ENCODE data around the gene NTN4.
"Not testable (repeated sequence)": the region's sequence is repeated elsewhere in the genome, so short reads cannot be mapped to it uniquely, and the experiment has no call there.

NTN4 gene

DNA sequence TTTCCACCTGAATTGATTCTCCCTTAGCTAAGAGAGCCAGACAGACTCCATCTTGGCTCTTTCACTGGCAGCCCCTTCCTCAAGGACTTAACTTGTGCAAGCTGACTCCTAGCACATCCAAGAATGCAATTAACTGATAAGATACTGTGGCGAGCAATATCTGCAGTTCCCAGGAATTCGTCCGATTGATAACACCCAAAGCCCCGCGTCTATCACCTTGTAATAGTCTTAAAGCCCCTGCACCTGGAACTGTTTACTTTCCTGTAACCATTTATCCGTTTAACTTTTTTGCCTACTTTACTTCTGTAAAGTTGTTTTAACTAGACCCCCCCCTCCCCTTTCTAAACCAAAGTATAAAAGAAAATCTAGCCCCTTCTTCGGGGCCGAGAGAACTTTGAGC lies 44.5 kb downstream of the NTN4 start:
- not testable (repeated sequence) for DNase-seq

DNA sequence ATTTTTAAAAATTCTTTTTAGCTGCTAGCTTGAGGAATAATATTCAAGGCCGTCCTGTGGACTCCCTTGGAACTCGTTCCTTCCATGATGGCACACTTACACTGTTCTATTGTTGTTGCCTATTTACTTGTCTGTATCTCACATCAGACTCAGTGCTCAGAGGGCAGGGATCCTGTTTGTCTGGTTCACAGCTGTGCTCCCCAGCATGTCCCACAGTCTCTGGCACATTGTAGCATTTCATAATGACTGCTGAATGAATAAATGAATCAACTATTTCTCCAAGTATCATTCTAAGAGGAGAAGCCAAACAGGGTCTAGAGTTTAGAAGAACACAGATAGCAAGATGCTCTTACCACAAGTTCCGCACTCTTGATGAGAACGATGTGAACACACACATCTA lies 48.0 kb downstream of the NTN4 start:
- no peak for DNase-seq

GRCh38 chr12:95741635-95742034 lies 48.9 kb downstream of the NTN4 start:
- no peak for DNase-seq

DNA sequence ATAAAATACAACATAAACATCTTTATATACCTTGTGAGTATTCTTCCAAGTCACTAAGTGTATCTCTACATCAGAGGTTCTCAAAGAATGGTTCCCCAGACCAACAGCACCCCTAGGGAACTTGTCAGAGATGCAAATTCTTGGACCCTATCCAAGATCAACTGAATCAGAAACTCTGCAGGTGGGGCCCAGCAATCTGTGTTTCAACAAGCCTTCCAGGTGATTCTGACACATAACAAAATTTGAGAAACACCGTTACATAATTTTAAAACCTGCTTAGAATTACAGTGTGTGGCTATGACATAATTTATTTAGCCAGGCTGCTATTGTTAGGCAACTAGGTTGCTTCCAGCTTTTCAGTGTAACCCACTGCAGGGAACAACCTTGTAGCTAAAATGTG lies 49.8 kb downstream of the NTN4 start:
- DNase-seq: no peak

DNA sequence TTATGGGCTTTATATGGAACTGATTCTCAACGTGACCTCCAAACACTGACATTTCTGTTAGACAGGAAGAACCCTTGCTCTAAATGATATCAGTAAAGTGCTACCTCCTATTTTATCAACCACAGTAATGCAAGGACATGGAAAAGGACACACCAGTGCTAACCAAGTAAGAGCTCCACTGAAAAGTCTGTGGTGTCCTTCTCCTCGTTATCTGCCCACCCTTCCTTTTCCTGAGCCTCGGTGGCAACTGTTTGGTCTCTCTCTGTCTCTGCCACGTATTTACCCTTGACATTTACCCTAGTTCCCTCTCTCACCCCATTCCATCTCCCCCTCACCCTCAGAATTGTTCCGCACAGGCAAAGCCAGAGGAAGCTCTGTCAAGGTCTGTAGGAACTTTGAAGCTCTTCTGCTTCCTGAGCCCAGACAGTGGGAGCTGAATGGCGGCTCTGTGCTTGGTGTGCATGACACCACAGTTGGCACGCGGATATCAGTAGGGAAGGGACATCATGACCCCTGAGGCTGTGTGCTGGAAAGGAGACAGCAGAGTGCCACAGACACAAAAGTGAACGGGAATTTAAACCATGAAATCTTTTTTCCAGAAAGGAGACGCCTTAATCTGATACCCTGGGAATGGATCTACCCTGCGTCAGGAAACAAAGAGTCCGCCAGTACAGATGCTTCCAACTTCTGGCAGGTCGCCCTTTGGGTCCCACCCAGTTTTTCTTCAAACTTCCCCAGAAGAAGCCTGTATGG lies 50.8 kb downstream of the NTN4 start:
- DNase-seq: peak; percentile 63

DNA sequence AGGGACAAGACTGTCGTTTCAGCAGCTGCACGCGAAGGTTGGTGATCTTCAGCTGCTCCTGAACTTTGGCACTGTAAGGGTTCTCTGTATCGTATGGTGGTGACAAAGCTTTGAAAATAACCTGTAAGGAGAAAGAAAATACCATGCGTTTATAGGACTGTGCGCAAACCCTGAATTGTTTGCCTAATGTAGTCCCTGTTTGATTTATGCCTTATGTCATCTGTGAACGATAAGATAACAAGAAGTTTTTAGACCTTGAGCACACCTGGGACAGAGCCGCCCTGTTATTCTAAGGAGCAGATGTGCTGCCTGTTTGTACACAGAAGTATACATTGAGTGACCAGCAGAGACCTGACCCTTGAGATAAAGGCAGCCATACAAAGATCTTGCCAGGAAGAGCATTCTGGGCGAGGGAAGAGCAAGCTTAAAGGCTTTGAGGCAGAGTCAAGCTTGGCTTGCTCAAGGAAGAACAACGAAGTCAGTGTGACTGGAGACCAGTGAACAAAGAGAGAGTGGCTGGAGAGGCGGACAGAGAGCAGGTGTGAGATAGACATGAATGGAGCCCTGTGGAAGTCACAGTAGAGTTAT lies 52.4 kb downstream of the NTN4 start:
- no peak for DNase-seq

DNA sequence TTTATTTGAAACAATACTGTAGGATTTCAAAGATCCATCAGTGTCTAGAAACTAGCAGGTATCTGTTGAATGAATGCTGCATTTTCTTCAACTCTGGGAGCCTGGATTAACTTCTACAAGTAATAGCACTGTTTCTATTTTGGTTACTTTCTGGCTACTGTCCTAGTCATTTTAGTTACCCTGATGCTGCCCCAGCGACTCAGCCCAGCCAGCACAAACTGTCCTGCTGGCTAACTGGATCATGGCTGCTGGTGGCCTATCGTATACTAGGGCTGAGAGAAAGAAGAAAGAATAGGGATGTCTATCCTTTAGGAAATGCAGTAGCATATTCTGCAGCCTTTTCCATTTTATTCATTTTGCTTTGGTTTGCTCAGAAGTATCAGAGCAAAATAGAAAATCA lies 53.9 kb downstream of the NTN4 start:
- no peak for DNase-seq

DNA sequence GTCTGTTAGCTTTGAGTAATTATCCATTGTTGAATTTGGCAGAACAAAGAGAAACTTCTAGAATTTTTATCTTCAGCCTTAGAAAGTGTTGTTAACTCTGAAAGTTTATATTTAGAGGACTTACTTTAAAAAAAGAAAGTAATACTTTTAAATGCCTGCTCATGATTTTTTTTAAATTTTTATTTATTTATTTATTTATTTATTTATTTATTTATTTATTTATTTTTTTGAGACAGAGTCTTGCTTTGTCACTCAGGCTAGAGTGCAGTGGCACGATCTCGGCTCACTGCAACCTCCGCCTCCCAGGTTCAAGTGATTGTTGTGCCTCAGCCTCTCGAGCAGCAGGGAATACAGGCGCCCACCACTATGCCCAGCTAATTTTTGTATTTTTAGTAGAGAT lies 54.8 kb downstream of the NTN4 start:
- DNase-seq: not testable (repeated sequence)

- DNase-seq: no peak
Observed at GRCh38 chr12:95733141-95733825, 57.3 kb downstream of the NTN4 start.

DNA sequence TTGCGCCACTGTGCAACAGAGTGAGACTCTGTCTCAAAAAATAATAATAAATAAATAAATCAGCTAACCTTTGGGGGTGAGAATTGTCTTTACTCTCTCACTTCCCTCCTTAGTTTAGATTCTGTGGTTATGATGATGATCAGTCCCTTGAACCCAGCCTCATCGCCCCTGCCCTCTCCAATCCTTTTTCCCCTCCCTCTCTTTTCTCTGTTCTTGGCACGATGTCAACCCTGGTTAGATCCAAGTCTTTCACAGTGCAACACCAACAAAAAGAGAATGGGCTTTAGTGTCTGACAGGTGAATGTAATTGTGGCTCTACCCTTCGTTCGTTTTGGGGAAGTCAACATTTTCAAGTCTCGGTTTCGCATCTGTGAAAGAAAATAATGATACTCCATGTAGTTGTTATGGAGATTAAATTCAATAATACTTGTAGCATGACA lies 59.0 kb downstream of the NTN4 start:
- DNase-seq: no peak

DNA sequence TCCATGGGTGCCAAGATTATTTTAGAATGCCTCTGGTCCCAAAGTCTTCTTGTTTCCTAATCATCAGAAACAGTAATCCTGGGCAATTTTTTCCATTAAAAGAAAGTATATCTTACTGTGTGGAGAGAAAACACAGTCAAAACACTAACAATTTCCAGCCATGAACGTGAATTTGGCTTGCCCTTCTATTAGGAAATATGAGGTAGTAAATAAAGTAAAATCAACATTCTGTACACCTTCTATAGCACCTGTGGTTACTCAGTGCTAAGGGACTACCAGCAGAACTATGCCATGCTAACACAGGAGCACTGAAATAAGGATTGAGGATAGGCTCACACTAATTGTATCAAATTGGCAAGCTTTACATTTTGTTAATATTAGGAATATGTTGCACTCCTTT lies 60.1 kb downstream of the NTN4 start:
- DNase-seq: no peak

GRCh38 chr12:95726903-95727302 lies 63.7 kb downstream of the NTN4 start:
- DNase-seq: no peak

GRCh38 chr12:95724767-95725166 lies 65.8 kb downstream of the NTN4 start:
- no peak for DNase-seq

DNA sequence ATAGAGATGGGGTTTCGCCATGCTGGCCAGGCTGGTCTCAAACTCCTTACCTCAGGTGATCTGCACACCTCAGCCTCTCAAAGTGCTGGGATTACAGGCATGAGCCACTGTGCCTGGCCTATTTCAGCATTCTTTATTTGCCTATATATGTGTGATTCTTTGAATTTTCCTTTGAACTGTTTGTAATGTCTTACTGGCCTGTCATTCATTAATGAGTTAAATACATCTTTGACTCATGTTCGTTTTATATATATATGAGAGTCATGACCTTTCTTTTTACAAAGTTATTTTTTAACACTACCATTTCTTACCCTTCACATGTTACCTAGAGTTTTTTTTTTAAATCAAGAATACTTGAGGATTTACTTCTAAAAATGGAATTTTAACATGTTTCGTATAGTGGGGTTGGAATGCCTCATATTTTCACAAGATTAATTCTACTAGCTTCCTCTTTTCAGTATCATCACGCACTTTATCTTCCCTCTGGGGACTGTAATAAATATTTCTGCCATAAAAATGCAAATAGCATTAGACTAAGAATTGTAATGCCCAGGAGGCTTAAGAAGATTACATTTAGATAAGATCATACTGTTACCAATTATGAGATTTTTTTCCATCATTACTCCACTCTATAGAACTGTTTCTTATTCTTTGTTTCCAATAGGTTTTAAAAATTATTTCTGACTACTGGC lies 66.7 kb downstream of the NTN4 start:
- DNase-seq: no peak

DNA sequence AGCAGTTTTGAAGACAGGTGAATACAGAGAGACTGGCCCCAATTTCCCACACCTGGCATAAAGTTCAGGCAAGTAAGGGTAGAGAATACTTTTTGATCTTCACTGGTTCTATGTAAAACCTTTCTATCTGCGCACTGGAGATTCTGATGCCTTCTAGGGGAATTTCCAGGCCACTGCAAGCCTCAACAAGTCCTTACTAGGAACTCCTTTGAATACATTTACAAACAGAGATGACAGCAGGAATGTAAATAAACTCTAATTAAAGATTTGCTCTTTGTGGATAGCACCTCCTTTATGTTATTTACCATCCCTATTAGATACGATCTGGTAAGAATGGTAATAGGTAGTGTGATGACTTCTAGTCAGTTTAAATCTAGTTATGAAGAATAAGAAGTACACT lies 69.2 kb downstream of the NTN4 start:
- no peak for DNase-seq

GRCh38 chr12:95720146-95720545 lies 70.4 kb downstream of the NTN4 start:
- DNase-seq: no peak

GRCh38 chr12:95718772-95719171 lies 71.8 kb downstream of the NTN4 start:
- DNase-seq: no peak

GRCh38 chr12:95718006-95718431 lies 72.5 kb downstream of the NTN4 start:
- DNase-seq: no peak

DNA sequence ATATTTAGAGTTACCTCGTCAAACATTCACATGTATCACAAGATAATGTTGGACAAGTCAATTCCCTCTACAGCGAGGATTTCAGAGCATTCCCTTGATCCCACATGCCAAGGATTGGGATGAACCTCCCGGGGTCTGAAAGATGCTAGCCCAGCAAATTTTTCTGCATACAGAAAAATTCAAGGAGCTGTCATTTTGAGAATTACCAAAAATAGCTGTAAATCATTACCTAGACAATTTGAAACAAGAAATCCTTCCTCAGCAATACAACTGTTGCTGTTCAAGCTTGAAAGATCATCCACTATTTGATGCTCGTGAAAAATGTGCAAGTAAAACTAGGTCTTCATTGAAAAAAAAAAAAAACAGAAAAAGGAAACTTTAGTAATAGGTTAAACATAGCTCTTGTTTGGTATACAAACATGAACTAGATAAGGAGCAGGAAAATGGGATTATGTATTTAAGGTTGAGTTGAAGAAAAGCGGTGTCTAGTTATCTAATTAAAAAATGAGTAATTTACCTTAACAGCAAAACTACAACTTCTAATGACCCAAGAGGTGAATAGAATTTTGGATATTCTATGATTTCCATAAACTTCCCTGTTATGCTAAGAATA lies 73.1 kb downstream of the NTN4 start:
- no peak for DNase-seq

GRCh38 chr12:95715177-95715576 lies 75.4 kb downstream of the NTN4 start:
- no peak for DNase-seq

DNA sequence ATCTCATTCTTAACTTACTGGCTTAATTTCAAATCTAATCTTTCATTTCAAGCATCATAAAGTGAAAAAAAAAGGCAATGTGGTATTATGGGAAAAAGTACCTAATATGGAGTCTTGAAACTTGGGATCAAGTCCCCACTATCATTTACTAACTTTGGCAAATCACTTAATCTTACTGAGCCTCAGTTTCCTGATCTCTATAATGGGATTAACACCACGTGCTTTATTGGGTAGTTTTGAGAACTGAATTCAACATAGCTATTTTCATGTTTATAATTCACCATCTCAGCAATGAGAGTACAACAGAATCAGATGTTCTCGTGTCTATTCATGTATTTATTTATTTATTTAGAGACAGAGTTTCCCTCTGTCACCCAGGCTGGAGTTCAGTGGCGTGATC lies 78.3 kb downstream of the NTN4 start:
- DNase-seq: no peak

- no peak for DNase-seq
Observed at GRCh38 chr12:95710386-95710785, 80.2 kb downstream of the NTN4 start.

DNA sequence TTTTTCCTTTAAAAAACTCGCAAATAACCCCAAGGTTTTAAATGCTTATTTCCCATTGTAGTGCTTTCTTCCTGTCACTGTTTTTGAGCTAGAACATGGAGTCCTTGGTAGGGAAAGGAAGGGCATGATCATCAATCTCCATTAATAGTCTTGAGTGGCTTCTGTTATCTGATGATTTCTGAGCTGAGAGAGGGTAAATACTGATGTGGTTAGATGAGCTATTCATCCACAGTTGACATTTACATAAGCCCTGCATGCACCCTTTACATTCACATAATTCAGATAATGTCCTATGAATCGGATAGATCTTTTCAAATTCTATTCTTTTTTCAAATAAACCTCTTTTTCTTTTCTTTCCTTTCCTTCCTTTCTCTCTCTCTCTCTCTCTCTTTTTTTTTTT lies 81.4 kb downstream of the NTN4 start:
- DNase-seq: no peak
